ENCODE measurements around the gene FSCN2.
A peak's percentile ranks its signal among the peaks of the same experiment; 100 is the strongest.

The FSCN2 gene

GRCh38 chr17:81513372-81513752, 14.8 kb upstream of the FSCN2 start:
- no peak for DNase-seq (ENCODE audit: low read depth)

GRCh38 chr17:81513753-81514488, 14.3 kb upstream of the FSCN2 start:
- DNase-seq (ENCODE audit: low read depth), result peak; percentile 71

- no peak for DNase-seq (ENCODE audit: low read depth)
These were observed 13.8 kb upstream of the FSCN2 start for GRCh38 chr17:81514489-81514738.

- peak; percentile 77 for DNase-seq (ENCODE audit: low read depth)
These were observed 13.2 kb upstream of the FSCN2 start for GRCh38 chr17:81514739-81515529.

GRCh38 chr17:81515530-81516041, 12.6 kb upstream of the FSCN2 start:
- no peak for DNase-seq (ENCODE audit: low read depth)

- DNase-seq (ENCODE audit: low read depth), result no peak
These were observed 11.7 kb upstream of the FSCN2 start for GRCh38 chr17:81516439-81516838.

- no peak for DNase-seq (ENCODE audit: low read depth)
These were observed 11.2 kb upstream of the FSCN2 start for GRCh38 chr17:81517009-81517338.

GRCh38 chr17:81517339-81518112, 10.7 kb upstream of the FSCN2 start:
- DNase-seq (ENCODE audit: low read depth), result no peak

- DNase-seq (ENCODE audit: low read depth), result no peak
These were observed 9.9 kb upstream of the FSCN2 start for GRCh38 chr17:81518113-81518784.

- DNase-seq (ENCODE audit: low read depth), result no peak
These were observed 9.3 kb upstream of the FSCN2 start for GRCh38 chr17:81518785-81519283.

- no peak for DNase-seq (ENCODE audit: low read depth)
These were observed 8.7 kb upstream of the FSCN2 start for GRCh38 chr17:81519284-81520020.

GRCh38 chr17:81520021-81520901, 7.9 kb upstream of the FSCN2 start:
- no peak for DNase-seq (ENCODE audit: low read depth)

- peak; percentile 37 for DNase-seq (ENCODE audit: low read depth)
These were observed 5.4 kb upstream of the FSCN2 start for GRCh38 chr17:81522491-81523401.

GRCh38 chr17:81523402-81524038, 4.7 kb upstream of the FSCN2 start:
- no peak for DNase-seq (ENCODE audit: low read depth)

- no peak for DNase-seq (ENCODE audit: low read depth)
These were observed 3.9 kb upstream of the FSCN2 start for GRCh38 chr17:81524039-81524864.

- DNase-seq (ENCODE audit: low read depth), result no peak
These were observed 3.4 kb upstream of the FSCN2 start for GRCh38 chr17:81524865-81525159.

- DNase-seq (ENCODE audit: low read depth), result no peak
These were observed 1.3 kb upstream of the FSCN2 start for GRCh38 chr17:81526662-81527571.
